GM20431 (cell line): ENCODE measurements around the gene ENPP1.
"Not testable (repeated sequence)": the region's sequence is repeated elsewhere in the genome, so short reads cannot be mapped to it uniquely, and the experiment has no call there.

Experiments
- in situ Hi-C: fragments of 300-500 bp; cut with MseI, MboI; formaldehyde crosslinking; loops from one replicate; pipeline ENCODE4 v1.15.0; 2020; ENCODE audit warnings: low sequenced_read_pairs; ENCODE audit not compliant: unreplicated experiment

Gene ENPP1

GRCh38 chr6:131859658-131860057 lies 51.8 kb downstream of the ENPP1 start:
- in situ Hi-C loops, result not testable (repeated sequence)

- in situ Hi-C loops, result no loop called here
These were observed 53.6 kb downstream of the ENPP1 start for GRCh38 chr6:131861381-131861780.

GRCh38 chr6:131862476-131862875 lies 54.7 kb downstream of the ENPP1 start:
- in situ Hi-C loops, result no loop called here

GRCh38 chr6:131867744-131868143 lies 59.9 kb downstream of the ENPP1 start:
- in situ Hi-C loops, result no loop called here

GRCh38 chr6:131868836-131869235 lies 61.0 kb downstream of the ENPP1 start:
- in situ Hi-C loops, result no loop called here

GRCh38 chr6:131875647-131876046 lies 67.8 kb downstream of the ENPP1 start:
- in situ Hi-C loops, result no loop called here

- in situ Hi-C loops, result no loop called here
These were observed 68.7 kb downstream of the ENPP1 start for GRCh38 chr6:131876545-131876944.

GRCh38 chr6:131877999-131878789 lies 70.4 kb downstream of the ENPP1 start:
- in situ Hi-C loops, result no loop called here

- in situ Hi-C loops, result no loop called here
These were observed 75.2 kb downstream of the ENPP1 start for GRCh38 chr6:131883016-131883415.

GRCh38 chr6:131885237-131885636 lies 77.4 kb downstream of the ENPP1 start:
- in situ Hi-C loops, result no loop called here

GRCh38 chr6:131886517-131886916 lies 78.7 kb downstream of the ENPP1 start:
- in situ Hi-C loops, result no loop called here

GRCh38 chr6:131890091-131890490 lies 82.3 kb downstream of the ENPP1 start:
- in situ Hi-C loops, result no loop called here

- in situ Hi-C loops, result no loop called here
These were observed 85.4 kb downstream of the ENPP1 start for GRCh38 chr6:131893198-131893597.

GRCh38 chr6:131894493-131895424 lies 86.9 kb downstream of the ENPP1 start:
- in situ Hi-C loops, result no loop called here

- in situ Hi-C loops, result no loop called here
These were observed 89.2 kb downstream of the ENPP1 start for GRCh38 chr6:131897050-131897435.

GRCh38 chr6:131897621-131898020 lies 89.8 kb downstream of the ENPP1 start:
- in situ Hi-C loops, result no loop called here

- in situ Hi-C loops, result no loop called here
These were observed 90.9 kb downstream of the ENPP1 start for GRCh38 chr6:131898718-131899117.

- in situ Hi-C loops, result no loop called here
These were observed 92.4 kb downstream of the ENPP1 start for GRCh38 chr6:131900231-131900630.

GRCh38 chr6:131901326-131901873 lies 93.6 kb downstream of the ENPP1 start:
- in situ Hi-C loops, result not testable (repeated sequence)

GRCh38 chr6:131903734-131904133 lies 95.9 kb downstream of the ENPP1 start:
- in situ Hi-C loops, result not testable (repeated sequence)

GRCh38 chr6:131908787-131909186 lies 101.0 kb downstream of the ENPP1 start:
- in situ Hi-C loops, result not testable (repeated sequence)
